Neuronal stem cell (in vitro differentiated cells): ENCODE results near the gene LRP11.
A peak's percentile ranks its signal among the peaks of the same experiment; 100 is the strongest.
"Not testable (repeated sequence)": the region's sequence is repeated elsewhere in the genome, so short reads cannot be mapped to it uniquely, and the experiment has no call there.

Source experiments
- DNase-seq: peaks from one replicate; pipeline ENCODE4 v3.0.0-alpha.2; 2013; ENCODE audit warnings: low spot score
- H2AFZ ChIP-seq: one replicate; pipeline ENCODE4 v1.6.1; 2013; ENCODE audit warnings: mild to moderate bottlenecking, low read length, inconsistent platforms
- H2AK5ac ChIP-seq: 2 replicates; pipeline ENCODE4 v1.6.1; 2013; ENCODE audit warnings: low read depth, mild to moderate bottlenecking, inconsistent platforms, low read length, moderate library complexity, mixed read lengths
- H2BK120ac ChIP-seq: 2 replicates; pipeline ENCODE4 v1.6.1; 2013; ENCODE audit warnings: low read depth, mild to moderate bottlenecking, inconsistent platforms, low read length, moderate library complexity, mixed read lengths
- H2BK12ac ChIP-seq: one replicate; pipeline ENCODE4 v1.6.1; 2013; ENCODE audit warnings: low read length, inconsistent platforms
- H2BK15ac ChIP-seq: 2 replicates; pipeline ENCODE4 v1.6.1; 2013; ENCODE audit warnings: mild to moderate bottlenecking, low read length, inconsistent platforms, mixed read lengths
- H2BK5ac ChIP-seq: one replicate; pipeline ENCODE4 v1.6.1; 2013; ENCODE audit warnings: inconsistent platforms, mild to moderate bottlenecking, low read length, moderate library complexity
- H3K14ac ChIP-seq: one replicate; pipeline ENCODE4 v1.6.1; 2013; ENCODE audit warnings: low read length, inconsistent platforms
- H3K18ac ChIP-seq: 2 replicates; pipeline ENCODE4 v1.6.1; 2013; ENCODE audit warnings: low read length, inconsistent platforms
- H3K23ac ChIP-seq: 2 replicates; pipeline ENCODE4 v1.6.1; 2013; ENCODE audit warnings: low read depth, mild to moderate bottlenecking, mixed read lengths, low read length, inconsistent platforms; ENCODE audit not compliant: poor library complexity
- H3K27ac ChIP-seq: replicated peaks from 3 replicates; pipeline ENCODE4 v1.5.1; 2013; ENCODE audit warnings: low read length, inconsistent platforms
- H3K27me3 ChIP-seq, 3 experiments: 2 replicates each; pipeline ENCODE4 v1.6.1; 2013; ENCODE audit warnings: low read length in 3 of 3, mild to moderate bottlenecking in 2 of 3, inconsistent platforms in 1 of 3, low read depth in 1 of 3, mixed read lengths in 1 of 3, moderate library complexity in 1 of 3; ENCODE audit not compliant: control insufficient read depth in 3 of 3, insufficient read depth in 3 of 3
- H3K36me3 ChIP-seq, 2 donors: replicated peaks in 1 of 2; 2 replicates each; pipeline ENCODE4 v1.6.1; 2013; ENCODE audit warnings: low read length in 2 of 2; ENCODE audit not compliant: control insufficient read depth in 2 of 2, insufficient read depth in 2 of 2
- H3K4ac ChIP-seq: 2 replicates; pipeline ENCODE4 v1.6.1; 2013; ENCODE audit warnings: inconsistent platforms, mild to moderate bottlenecking, low read length, moderate library complexity
- H3K4me1 ChIP-seq, 2 donors: 1 replicate in 1 of 2; 2 replicates in 1 of 2; pipeline ENCODE4 v1.6.1; 2013; ENCODE audit warnings: low read length in 2 of 2, low read depth in 1 of 2; ENCODE audit not compliant: control insufficient read depth in 2 of 2, insufficient read depth in 1 of 2
- H3K4me2 ChIP-seq: one replicate; pipeline ENCODE4 v1.6.1; 2013; ENCODE audit warnings: mild to moderate bottlenecking, low read length, inconsistent platforms; ENCODE audit not compliant: insufficient read depth, poor library complexity, severe bottlenecking
- H3K4me3 ChIP-seq, 2 donors: 2 replicates each; pipeline ENCODE4 v1.5.1; 2013; ENCODE audit warnings: low read length in 2 of 2, mild to moderate bottlenecking in 2 of 2, inconsistent platforms in 1 of 2, moderate library complexity in 1 of 2
- H3K79me1 ChIP-seq: one replicate; pipeline ENCODE4 v1.6.1; 2013; ENCODE audit warnings: low read depth, mild to moderate bottlenecking, inconsistent platforms, low read length, moderate library complexity
- H3K9ac ChIP-seq: one replicate; pipeline ENCODE4 v1.6.1; 2013; ENCODE audit warnings: mild to moderate bottlenecking, low read depth, low read length, inconsistent platforms; ENCODE audit not compliant: poor library complexity
- H3K9me3 ChIP-seq, 2 donors: replicated peaks in 1 of 2; 2 replicates each; pipeline versions ENCODE3 to v1.6.1; 2013; ENCODE audit warnings: low read length in 2 of 2, mild to moderate bottlenecking in 2 of 2, inconsistent platforms in 1 of 2, low read depth in 1 of 2, mixed read lengths in 1 of 2, moderate library complexity in 1 of 2; ENCODE audit not compliant: control insufficient read depth in 2 of 2, insufficient read depth in 1 of 2
- H4K8ac ChIP-seq: one replicate; pipeline ENCODE4 v1.6.1; 2013; ENCODE audit warnings: low read depth, mild to moderate bottlenecking, inconsistent platforms, low read length, moderate library complexity
- H4K91ac ChIP-seq: one replicate; pipeline ENCODE4 v1.6.1; 2013; ENCODE audit warnings: low read length, low read depth, mild to moderate bottlenecking, inconsistent platforms; ENCODE audit not compliant: poor library complexity
- WGBS, 2 donors: extraction: QIAGEN DNeasy Blood & Tissue Kit; methylation state at CpG; one replicate each; pipeline ENCODE4 v1.1.7; 2013; ENCODE audit warnings: missing lambda C conversion rate in 2 of 2, mixed read lengths in 1 of 2; ENCODE audit not compliant: insufficient read length in 2 of 2, insufficient replicate concordance in 1 of 2; ENCODE audit errors: extremely low coverage in 2 of 2; 5-methylcytosine and 5-hydroxymethylcytosine counted together

Gene LRP11

GRCh38 chr6:149912680-149913079 is 48.5 kb upstream of the LRP11 start:
- not testable (repeated sequence) for H3K79me1 ChIP-seq, H3K9ac ChIP-seq, H3K14ac ChIP-seq, H2BK15ac ChIP-seq, H3K4ac ChIP-seq, H2BK5ac ChIP-seq, H3K4me3 ChIP-seq, H2BK120ac ChIP-seq, H3K9me3 ChIP-seq, H2AK5ac ChIP-seq, H3K36me3 ChIP-seq, H3K23ac ChIP-seq, DNase-seq, H2BK12ac ChIP-seq, H4K91ac ChIP-seq, H2AFZ ChIP-seq, H3K4me1 ChIP-seq, H4K8ac ChIP-seq, H3K4me2 ChIP-seq, H3K18ac ChIP-seq, H3K27ac ChIP-seq
- peaks cover 0 to 12% (median 0%) of the 10 kb centered on the region in 3 experiments for H3K27me3 ChIP-seq
- WGBS, 2 donors, result no CpG with 5 or more reads among the region's 3 CpGs

GRCh38 chr6:149910721-149911151 is 46.6 kb upstream of the LRP11 start:
- peaks cover 0 to 11% (median 0%) of the 10 kb centered on the region in 3 experiments for H3K27me3 ChIP-seq
- no peak overlapping the region for H2AK5ac ChIP-seq
- H3K4ac ChIP-seq, result no peak overlapping the region
- H3K9ac ChIP-seq, result no peak overlapping the region
- H3K4me1 ChIP-seq, result no peaks in the 10 kb centered on the region
- H3K27ac ChIP-seq, result no peak overlapping the region
- H2BK120ac ChIP-seq, result no peak overlapping the region
- WGBS, 2 donors, result no CpG with 5 or more reads among the region's 23 CpGs
- H2BK5ac ChIP-seq, result no peak overlapping the region
- H4K8ac ChIP-seq, result no peak overlapping the region
- no peak overlapping the region for H4K91ac ChIP-seq
- H3K14ac ChIP-seq, result no peak overlapping the region
- no peak overlapping the region for H3K23ac ChIP-seq
- no peak overlapping the region for H3K18ac ChIP-seq
- H2AFZ ChIP-seq, result no peak overlapping the region
- H3K4me2 ChIP-seq, result no peak overlapping the region
- no peak overlapping the region for H2BK15ac ChIP-seq
- peaks cover 3% of the 10 kb centered on the region for H3K79me1 ChIP-seq
- no peak overlapping the region for H2BK12ac ChIP-seq
- H3K9me3 ChIP-seq, result peaks cover 0 to 8% of the 10 kb centered on the region in 2 donors
- no peak overlapping the region for H3K4me3 ChIP-seq
- DNase-seq, result no peak
- no peaks in the 10 kb centered on the region for H3K36me3 ChIP-seq

GRCh38 chr6:149909701-149910470 is 45.7 kb upstream of the LRP11 start:
- Histone ChIP-seq H2BK12ac (no peak overlapping the region), H2AK5ac (no peak overlapping the region), H3K9ac (no peak overlapping the region), H4K8ac (no peak overlapping the region), H3K36me3 (no peaks in the 10 kb centered on the region), H2BK120ac (no peak overlapping the region), H3K9me3 (peaks cover 0 to 8% of the 10 kb centered on the region in 2 donors), H4K91ac (no peak overlapping the region), H3K27ac (no peak overlapping the region), H3K14ac (peak overlapping the region; percentile 21), H2BK5ac (peak overlapping the region; percentile 24), H3K27me3 (peaks cover 0 to 14% (median 0%) of the 10 kb centered on the region in 3 experiments), H3K4me3 (no peak overlapping the region), H3K79me1 (peaks cover 3% of the 10 kb centered on the region), H3K4me1 (no peaks in the 10 kb centered on the region), H3K4me2 (no peak overlapping the region), H2BK15ac (no peak overlapping the region), H3K23ac (no peak overlapping the region), H3K18ac (no peak overlapping the region), H2AFZ (no peak overlapping the region), H3K4ac (no peak overlapping the region)
- WGBS, 2 donors, result no CpG with 5 or more reads among the region's 9 CpGs
- DNase-seq, result no peak

GRCh38 chr6:149908480-149908879 is 44.3 kb upstream of the LRP11 start:
- H2BK5ac ChIP-seq, H3K9ac ChIP-seq, H4K8ac ChIP-seq, H2AFZ ChIP-seq, DNase-seq, H3K9me3 ChIP-seq, H3K4ac ChIP-seq, H4K91ac ChIP-seq, H3K79me1 ChIP-seq, H2BK120ac ChIP-seq, H2BK12ac ChIP-seq, H3K18ac ChIP-seq, H3K4me1 ChIP-seq, H3K36me3 ChIP-seq, H3K27ac ChIP-seq, H3K4me3 ChIP-seq, H3K14ac ChIP-seq, H2AK5ac ChIP-seq, H3K4me2 ChIP-seq, H3K23ac ChIP-seq, H2BK15ac ChIP-seq: not testable (repeated sequence)
- WGBS, 2 donors, result no CpG with 5 or more reads among the region's 4 CpGs
- peaks cover 0 to 16% (median 0%) of the 10 kb centered on the region in 3 experiments for H3K27me3 ChIP-seq
